GM12874 (cell line): ENCODE measurements around the gene BRS3.

Experiments used
- CTCF ChIP-seq: IDR thresholded peaks from 2 replicates; pipeline ENCODE4 v1.5.1; 2011; ENCODE audit warnings: low read depth, mild to moderate bottlenecking, control low read depth, low read length, moderate library complexity; ENCODE audit not compliant: insufficient read depth

BRS3 gene

GRCh38 chrX:136453114-136453513, 34.6 kb upstream of the BRS3 start:
- TF ChIP-seq CTCF: no peak

- TF ChIP-seq CTCF: no peak
These were observed 34.0 kb upstream of the BRS3 start for GRCh38 chrX:136453771-136454170.

GRCh38 chrX:136456133-136456532, 31.6 kb upstream of the BRS3 start:
- TF ChIP-seq CTCF: no peak

- TF ChIP-seq CTCF: no peak
These were observed 30.3 kb upstream of the BRS3 start for GRCh38 chrX:136457303-136457917.

GRCh38 chrX:136464589-136464988, 23.2 kb upstream of the BRS3 start:
- no peak for TF ChIP-seq CTCF

- TF ChIP-seq CTCF: no peak
These were observed 20.4 kb upstream of the BRS3 start for GRCh38 chrX:136467303-136467702.

- no peak for TF ChIP-seq CTCF
These were observed 19.2 kb upstream of the BRS3 start for GRCh38 chrX:136468391-136469103.
